Measurements from ENCODE around the gene SLC37A1. TPM values are rescaled to one million over a fixed set of nuclear protein-coding genes. Genes with fewer than 3 reads are reported as not detected.
A peak's percentile ranks its signal among the peaks of the same experiment; 100 is the strongest.

SLC37A1 gene
- total and polyA plus RNA-seq, 9 of the 15 experiments (the other 6 are each of a cell fraction or from before 2014, with no cell fraction given) = 0.06 to 3.4 (median 0.40) TPM

DNA sequence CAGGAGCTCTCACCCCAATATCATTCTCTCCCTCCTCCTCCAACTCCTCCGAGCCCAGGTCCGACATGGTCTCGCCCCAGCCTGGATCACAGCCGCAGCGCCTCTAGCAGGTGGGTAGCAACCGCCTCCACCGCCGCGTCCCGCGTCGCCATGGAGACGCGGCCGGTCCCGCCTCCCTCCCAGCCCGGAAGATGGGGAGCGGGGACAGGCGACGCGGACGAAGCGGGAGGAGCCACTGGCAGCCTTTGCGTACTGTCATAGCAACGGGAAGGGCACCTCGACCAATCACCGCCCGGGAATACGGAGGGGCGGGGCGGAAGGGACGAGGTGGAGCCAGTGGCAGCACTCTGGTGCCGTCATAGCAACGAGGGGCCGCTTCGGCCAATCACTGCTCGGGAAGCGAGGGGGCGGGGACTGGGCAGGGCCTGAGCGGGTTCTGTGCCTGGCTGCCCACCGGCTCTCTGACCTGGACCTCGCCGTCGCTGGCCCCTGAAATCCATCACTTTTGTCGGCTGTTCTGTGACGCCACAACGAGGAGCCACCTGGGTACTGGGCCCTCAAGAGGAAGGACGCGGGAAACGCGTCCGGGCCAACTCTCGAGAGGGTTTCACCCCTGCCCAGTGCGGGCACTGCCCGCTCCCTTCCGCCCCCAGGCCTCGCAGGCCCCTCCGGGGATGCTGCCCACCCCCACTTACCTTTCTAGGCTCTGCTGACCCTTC, 17.4 kb upstream of the SLC37A1 start, which contains the start of gene RSPH1 (continued):
- TF ChIP-seq, protein P1, sequence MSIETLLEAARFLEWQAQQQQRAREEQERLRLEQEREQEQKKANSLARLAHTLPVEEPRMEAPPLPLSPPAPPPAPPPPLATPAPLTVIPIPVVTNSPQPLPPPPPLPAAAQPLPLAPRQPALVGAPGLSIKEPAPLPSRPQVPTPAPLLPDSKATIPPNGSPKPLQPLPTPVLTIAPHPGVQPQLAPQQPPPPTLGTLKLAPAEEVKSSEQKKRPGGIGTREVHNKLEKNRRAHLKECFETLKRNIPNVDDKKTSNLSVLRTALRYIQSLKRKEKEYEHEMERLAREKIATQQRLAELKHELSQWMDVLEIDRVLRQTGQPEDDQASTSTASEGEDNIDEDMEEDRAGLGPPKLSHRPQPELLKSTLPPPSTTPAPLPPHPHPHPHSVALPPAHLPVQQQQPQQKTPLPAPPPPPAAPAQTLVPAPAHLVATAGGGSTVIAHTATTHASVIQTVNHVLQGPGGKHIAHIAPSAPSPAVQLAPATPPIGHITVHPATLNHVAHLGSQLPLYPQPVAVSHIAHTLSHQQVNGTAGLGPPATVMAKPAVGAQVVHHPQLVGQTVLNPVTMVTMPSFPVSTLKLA (conservative IDR thresholded peaks at IDR 0.05) = peak in 1 of 2 experiments; percentile 52; a peak in 2 of 4 replicates
- TF ChIP-seq BMI1 (IDR thresholded peaks at IDR 0.05; ENCODE audit: low read length) (peak; percentile 99), ETV5 (CRISPR knock-in tag; IDR thresholded peaks at IDR 0.05; ENCODE audit: low read depth) (no peak), BHLHE40 (IDR thresholded peaks at IDR 0.05; ENCODE audit: low read length) (0 out of 2 replicates have a peak, but pooled peaks have one; percentile 35), RFX1 (IDR thresholded peaks at IDR 0.05) (peak; percentile 100), KAT7 (CRISPR knock-in tag; IDR thresholded peaks at IDR 0.05; ENCODE audit: borderline replicate concordance) (no peak), PCBP2 (IDR thresholded peaks at IDR 0.05; ENCODE audit: low read depth, low read length, poor library complexity, severe bottlenecking) (no peak), JUNB (CRISPR knock-in tag; conservative IDR thresholded peaks at IDR 0.05) (no peak), ZNF175 (CRISPR knock-in tag; IDR thresholded peaks at IDR 0.05; ENCODE audit: low read depth) (no peak), CREBBP (IDR thresholded peaks at IDR 0.05; ENCODE audit: low read depth, low read length) (peak; percentile 38), ETS2 (tag; IDR thresholded peaks at IDR 0.05; ENCODE audit: borderline replicate concordance, poor library complexity, severe bottlenecking) (no peak), ZNF444 (CRISPR knock-in tag; IDR thresholded peaks at IDR 0.05) (no peak), RCOR1 (IDR thresholded peaks at IDR 0.05; ENCODE audit: borderline replicate concordance in 1 of 2, low read depth in 2 of 2, low read length in 2 of 2) (peak in 1 of 2 experiments; percentile 92; a peak in 3 of 4 replicates), SP1 (CRISPR knock-in tag; IDR thresholded peaks at IDR 0.05) (peak; percentile 96), FOXJ2 (tag; IDR thresholded peaks at IDR 0.05) (peak; percentile 41; the same call in 1 of the 2 replicates), FOXK1 (CRISPR knock-in tag; IDR thresholded peaks at IDR 0.05; ENCODE audit: borderline replicate concordance) (no peak), ELF1 (tag; IDR thresholded peaks at IDR 0.05) (peak; percentile 91), HDAC2 (IDR thresholded peaks at IDR 0.05) (no peak), ZNF77 (CRISPR knock-in tag; IDR thresholded peaks at IDR 0.05) (no peak), OTX1 (CRISPR knock-in tag; IDR thresholded peaks at IDR 0.05) (no peak)
- TF ChIP-seq, protein P2, sequence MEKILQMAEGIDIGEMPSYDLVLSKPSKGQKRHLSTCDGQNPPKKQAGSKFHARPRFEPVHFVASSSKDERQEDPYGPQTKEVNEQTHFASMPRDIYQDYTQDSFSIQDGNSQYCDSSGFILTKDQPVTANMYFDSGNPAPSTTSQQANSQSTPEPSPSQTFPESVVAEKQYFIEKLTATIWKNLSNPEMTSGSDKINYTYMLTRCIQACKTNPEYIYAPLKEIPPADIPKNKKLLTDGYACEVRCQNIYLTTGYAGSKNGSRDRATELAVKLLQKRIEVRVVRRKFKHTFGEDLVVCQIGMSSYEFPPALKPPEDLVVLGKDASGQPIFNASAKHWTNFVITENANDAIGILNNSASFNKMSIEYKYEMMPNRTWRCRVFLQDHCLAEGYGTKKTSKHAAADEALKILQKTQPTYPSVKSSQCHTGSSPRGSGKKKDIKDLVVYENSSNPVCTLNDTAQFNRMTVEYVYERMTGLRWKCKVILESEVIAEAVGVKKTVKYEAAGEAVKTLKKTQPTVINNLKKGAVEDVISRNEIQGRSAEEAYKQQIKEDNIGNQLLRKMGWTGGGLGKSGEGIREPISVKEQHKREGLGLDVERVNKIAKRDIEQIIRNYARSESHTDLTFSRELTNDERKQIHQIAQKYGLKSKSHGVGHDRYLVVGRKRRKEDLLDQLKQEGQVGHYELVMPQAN (IDR thresholded peaks at IDR 0.05; ENCODE audit: borderline replicate concordance) = peak; percentile 60
- TF ChIP-seq, protein P3, sequence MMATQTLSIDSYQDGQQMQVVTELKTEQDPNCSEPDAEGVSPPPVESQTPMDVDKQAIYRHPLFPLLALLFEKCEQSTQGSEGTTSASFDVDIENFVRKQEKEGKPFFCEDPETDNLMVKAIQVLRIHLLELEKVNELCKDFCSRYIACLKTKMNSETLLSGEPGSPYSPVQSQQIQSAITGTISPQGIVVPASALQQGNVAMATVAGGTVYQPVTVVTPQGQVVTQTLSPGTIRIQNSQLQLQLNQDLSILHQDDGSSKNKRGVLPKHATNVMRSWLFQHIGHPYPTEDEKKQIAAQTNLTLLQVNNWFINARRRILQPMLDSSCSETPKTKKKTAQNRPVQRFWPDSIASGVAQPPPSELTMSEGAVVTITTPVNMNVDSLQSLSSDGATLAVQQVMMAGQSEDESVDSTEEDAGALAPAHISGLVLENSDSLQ (IDR thresholded peaks at IDR 0.05) = peak; percentile 91
- TF ChIP-seq, protein P4, sequence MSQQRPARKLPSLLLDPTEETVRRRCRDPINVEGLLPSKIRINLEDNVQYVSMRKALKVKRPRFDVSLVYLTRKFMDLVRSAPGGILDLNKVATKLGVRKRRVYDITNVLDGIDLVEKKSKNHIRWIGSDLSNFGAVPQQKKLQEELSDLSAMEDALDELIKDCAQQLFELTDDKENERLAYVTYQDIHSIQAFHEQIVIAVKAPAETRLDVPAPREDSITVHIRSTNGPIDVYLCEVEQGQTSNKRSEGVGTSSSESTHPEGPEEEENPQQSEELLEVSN (IDR thresholded peaks at IDR 0.05; ENCODE audit: borderline replicate concordance in 1 of 2, extremely low read depth in 1 of 2, insufficient read depth in 1 of 2, insufficient read length in 1 of 2, low read depth in 1 of 2, low read length in 1 of 2, poor library complexity in 1 of 2, severe bottlenecking in 1 of 2) = peak in 1 of 2 experiments; percentile 34

Data from K562 (cell line).